HepG2 (cell line): ENCODE measurements around the gene PLEKHH1. TPM values are rescaled to one million over a fixed set of nuclear protein-coding genes. Genes with fewer than 3 reads are reported as not detected.

Experiments used
- ATAC-seq: fragments of 200-7000 bp; cut with Tn5 transposase; 3 replicates; pipeline ENCODE4 v1.9.1; 2020; ENCODE audit warnings: mild to moderate bottlenecking, moderate library complexity
- BruUV-seq: library from RNA; stranded (reverse); fragments of 400-500 nt; replicated peaks from 2 replicates; lab custom pipeline; 2021; lab: Mats Ljungman, UMichigan
- CTCF ChIA-PET: fragments of 300-600 bp; formaldehyde crosslinking; extraction: SDS; loops from one replicate; lab custom pipeline; 2021; ENCODE audit warnings: low total read pairs, inconsistent platforms, low intra/inter-chr PET ratio; lab: Yijun Ruan, JAX
- POLR2A ChIA-PET: fragments of 350-600 bp; sonication (Branson Sonifier 250); formaldehyde crosslinking; loops from one replicate; lab custom pipeline; 2020; ENCODE audit warnings: antibody characterized with exemption, inconsistent platforms; lab: Yijun Ruan, JAX
- DNase-seq: peaks from one replicate; pipeline ENCODE4 v3.0.0-alpha.2; 2015; ENCODE audit warnings: low spot score
- FAIRE-seq: peaks from 3 replicates; lab custom pipeline; 2011; peaks lifted over from hg19 to GRCh38; lab: Jason Lieb, UNC
- H2AFZ ChIP-seq: one replicate; pipeline ENCODE4 v1.6.1; 2011; ENCODE audit warnings: low read length, inconsistent platforms
- H3K27ac ChIP-seq: fragments of 300-600 bp; 3 replicates; pipeline ENCODE4 v1.8.0; 2011; ENCODE audit warnings: mixed run types, mild to moderate bottlenecking, mixed read lengths, low read length, inconsistent platforms; ENCODE audit not compliant: insufficient read depth; ENCODE audit errors: extremely low read length
- H3K27me3 ChIP-seq, 2 experiments: fragments of 200-600 bp in 1 of 2; 2 replicates in 1 of 2; 3 replicates in 1 of 2; pipeline versions ENCODE4 v1.6.0 to v1.8.0; 2011; ENCODE audit warnings: low read length in 2 of 2, mild to moderate bottlenecking in 2 of 2, moderate library complexity in 2 of 2, inconsistent platforms in 1 of 2; ENCODE audit not compliant: insufficient read depth in 2 of 2, control insufficient read depth in 1 of 2
- H3K36me3 ChIP-seq, 2 experiments: fragments of 200-600 bp in 1 of 2; replicated peaks in 1 of 2; 2 replicates in 1 of 2; 3 replicates in 1 of 2; pipeline versions ENCODE4 v1.5.1 to v1.8.0; 2011; ENCODE audit warnings: low read length in 2 of 2, inconsistent platforms in 1 of 2; ENCODE audit not compliant: insufficient read depth in 2 of 2, control insufficient read depth in 1 of 2
- H3K4me1 ChIP-seq: 2 replicates; pipeline ENCODE4 v1.5.1; 2012; ENCODE audit warnings: low read length, inconsistent platforms; ENCODE audit not compliant: insufficient read depth
- H3K4me2 ChIP-seq: 2 replicates; pipeline ENCODE4 v1.6.0; 2011; ENCODE audit warnings: low read depth, low read length, inconsistent platforms
- H3K4me3 ChIP-seq, 3 experiments: fragments of 200-600 bp in 1 of 3; sonication (generic), shearing (Covaris generic) in 1 of 3; replicated peaks in 1 of 3; 2 replicates each; pipeline ENCODE4 v1.5.1; 2011 to 2016; ENCODE audit warnings: low read length in 3 of 3, inconsistent platforms in 2 of 3, low read depth in 2 of 3, mild to moderate bottlenecking in 2 of 3, control low read depth in 1 of 3, mixed read lengths in 1 of 3; ENCODE audit not compliant: insufficient read depth in 1 of 3
- H3K79me2 ChIP-seq: one replicate; pipeline ENCODE4 v1.6.1; 2011; ENCODE audit warnings: low read length, inconsistent platforms; ENCODE audit not compliant: insufficient read depth
- H3K9ac ChIP-seq: 2 replicates; pipeline ENCODE4 v1.6.0; 2011; ENCODE audit warnings: mild to moderate bottlenecking, low read depth, low read length, inconsistent platforms; ENCODE audit not compliant: insufficient read depth
- H3K9me3 ChIP-seq: 2 replicates; pipeline ENCODE4 v1.5.1; 2012; ENCODE audit warnings: mild to moderate bottlenecking, low read length
- H4K20me1 ChIP-seq: 2 replicates; pipeline ENCODE4 v1.6.0; 2011; ENCODE audit warnings: inconsistent platforms, mild to moderate bottlenecking, low read length, moderate library complexity; ENCODE audit not compliant: insufficient read depth
- ATF2 ChIP-seq: sonication (generic); formaldehyde crosslinking; IDR thresholded peaks from 2 replicates; pipeline ENCODE4 v1.4.0; 2020; ENCODE audit warnings: missing genetic modification reagents
- FOXC1 ChIP-seq: sonication (generic); formaldehyde crosslinking; IDR thresholded peaks from 2 replicates; pipeline ENCODE4 v1.8.0; 2022; ENCODE audit warnings: mild to moderate bottlenecking, missing genetic modification reagents, borderline replicate concordance
- FOXP1 ChIP-seq, 2 experiments: fragments of 450-650 bp in 1 of 2; IDR thresholded peaks; 2 replicates each; pipeline ENCODE4 v1.6.1; 2017 to 2018; ENCODE audit warnings: antibody characterized with exemption in 1 of 2
- GABPB1 ChIP-seq: IDR thresholded peaks from 2 replicates; pipeline ENCODE4 v1.6.1; 2016; ENCODE audit warnings: mild to moderate bottlenecking, missing genetic modification reagents, moderate library complexity, missing compliant biosample characterization
- GZF1 ChIP-seq: sonication (generic); formaldehyde crosslinking; IDR thresholded peaks from 2 replicates; pipeline ENCODE4 v1.5.1; 2020; ENCODE audit warnings: mild to moderate bottlenecking, missing genetic modification reagents
- HDAC6 ChIP-seq: fragments of 200-600 bp; sonication (generic); IDR thresholded peaks from 2 replicates; pipeline ENCODE4 v1.7.0; 2017; ENCODE audit warnings: mild to moderate bottlenecking, antibody characterized with exemption, low read length, low read depth
- HIVEP1 ChIP-seq: sonication (generic); formaldehyde crosslinking; IDR thresholded peaks from 2 replicates; pipeline ENCODE4 v1.4.0; 2020; ENCODE audit warnings: mild to moderate bottlenecking, missing genetic modification reagents
- HNF1A ChIP-seq, 2 experiments: sonication (generic) in 1 of 2; formaldehyde crosslinking in 1 of 2; IDR thresholded peaks; 2 replicates each; pipeline versions ENCODE4 v1.4.0 to v1.6.1; 2016 to 2020; ENCODE audit warnings: borderline replicate concordance in 1 of 2, low read depth in 1 of 2, mild to moderate bottlenecking in 1 of 2, missing genetic modification reagents in 1 of 2
- MLX ChIP-seq: IDR thresholded peaks from 2 replicates; pipeline ENCODE4 v1.6.1; 2016
- SMAD1 ChIP-seq: sonication (generic); formaldehyde crosslinking; IDR thresholded peaks from 2 replicates; pipeline ENCODE4 v1.4.0; 2020; ENCODE audit warnings: missing genetic modification reagents, low read depth, mild to moderate bottlenecking, borderline replicate concordance
- ZBTB14 ChIP-seq: sonication (generic); formaldehyde crosslinking; IDR thresholded peaks from 2 replicates; pipeline ENCODE4 v1.4.0; 2020; ENCODE audit warnings: missing genetic modification reagents
- ZFP1 ChIP-seq: IDR thresholded peaks from 2 replicates; pipeline ENCODE4 v1.6.1; 2016
- ZNF34 ChIP-seq: sonication (generic); formaldehyde crosslinking; IDR thresholded peaks from 2 replicates; pipeline ENCODE4 v1.4.0; 2020; ENCODE audit warnings: mild to moderate bottlenecking, missing genetic modification reagents, borderline replicate concordance
- ZNF567 ChIP-seq: sonication (generic); formaldehyde crosslinking; IDR thresholded peaks from 2 replicates; pipeline ENCODE4 v1.8.1; 2023; ENCODE audit warnings: mild to moderate bottlenecking, missing genetic modification reagents, borderline replicate concordance
- ZNF569 ChIP-seq: sonication (generic); formaldehyde crosslinking; IDR thresholded peaks from 2 replicates; pipeline ENCODE4 v1.5.0; 2020; ENCODE audit warnings: mild to moderate bottlenecking, missing genetic modification reagents, moderate library complexity, borderline replicate concordance
- ZNF577 ChIP-seq: sonication (generic); formaldehyde crosslinking; IDR thresholded peaks from 2 replicates; pipeline ENCODE4 v1.4.0; 2020; ENCODE audit warnings: mild to moderate bottlenecking, low read depth, missing genetic modification reagents, borderline replicate concordance
- WGBS: methylation state at CpG from one replicate; pipeline ENCODE4 v1.1.6; 2017; ENCODE audit warnings: low lambda C conversion rate; 5-methylcytosine and 5-hydroxymethylcytosine counted together
- in situ Hi-C: cut with HindIII; loops from 2 replicates; pipeline ENCODE4 v1.10.0; 2017; ENCODE audit warnings: low pct_unique_long_range_greater_than_20kb; ENCODE audit not compliant: extremely low pct_ligation_motif_present
- intact Hi-C: fragments of 100-400 bp; cut with micrococcal nuclease; formaldehyde crosslinking; loops from one replicate; pipeline ENCODE4 v1.10.0; 2022; ENCODE audit not compliant: unreplicated experiment
- polyA plus RNA-seq, 8 experiments: library from polyadenylated mRNA; depleted of rRNA in 3 of 8; stranded (reverse) in 7 of 8; unstranded in 1 of 8; fragments of >200 nt; fragmentation: Illumina TruSeq in 4 of 8; extraction: Trizol in 4 of 8; gene quantifications; 2 replicates each; pipeline versions ENCODE4 v1.2.1 to v1.2.3, GENCODE V29; 2011 to 2016; ENCODE audit warnings: low read depth in 4 of 8, missing spikeins in 1 of 8, mixed read lengths in 1 of 8; ENCODE audit not compliant: insufficient read depth in 1 of 8
- total RNA-seq, 5 experiments: library from RNA; depleted of rRNA; stranded (reverse); fragments of >200 nt; fragmentation: Illumina TruSeq; extraction: Trizol; gene quantifications; 2 replicates each; pipeline ENCODE4 v1.2.3, GENCODE V29; 2016; ENCODE audit warnings: low read depth in 1 of 5

PLEKHH1 gene
- total and polyA plus RNA-seq, 2 of the 13 experiments (the other 11 are each of a cell fraction or from before 2014, with no cell fraction given): 8.6 to 15.8 TPM

GRCh38 chr14:67576216-67576955 is 43.3 kb downstream of the PLEKHH1 start:
- 76% methylated on average over 7 of the region's 7 CpGs for WGBS
- no TSS peak for BruUV-seq
- no peak for FAIRE-seq
- no peak overlapping the region for H2AFZ ChIP-seq
- H3K27me3 ChIP-seq: no peaks in the 10 kb centered on the region
- CTCF ChIA-PET: no interaction called here
- no peak overlapping the region for H3K27ac ChIP-seq
- intact Hi-C loops (no loop called here), in situ Hi-C loops (no loop called here)
- POLR2A ChIA-PET: no interaction called here
- peaks cover 14% of the 10 kb centered on the region for H3K4me1 ChIP-seq
- H3K9ac ChIP-seq: no peak overlapping the region
- H3K4me3 ChIP-seq: no peak overlapping the region
- ATAC-seq: no peak
- no peaks in the 10 kb centered on the region for H3K9me3 ChIP-seq
- no peaks in the 10 kb centered on the region for H4K20me1 ChIP-seq
- H3K36me3 ChIP-seq: peaks cover 0 to 3% of the 10 kb centered on the region in 2 experiments; a peak in 2 of 5 replicates
- H3K79me2 ChIP-seq: no peaks in the 10 kb centered on the region
- no peak overlapping the region for H3K4me2 ChIP-seq
- DNase-seq: no peak
- no peak for TF ChIP-seq HDAC6
- TF ChIP-seq MLX (CRISPR knock-in tag): no peak
- TF ChIP-seq FOXC1 (CRISPR knock-in tag): no peak
- no peak for TF ChIP-seq ZNF567
- TF ChIP-seq HIVEP1 (CRISPR knock-in tag): no peak
- no peak for TF ChIP-seq ZNF577 (CRISPR knock-in tag)
- TF ChIP-seq ZFP1: no peak
- no peak for TF ChIP-seq SMAD1
- TF ChIP-seq ZBTB14 (CRISPR knock-in tag): no peak
- no peak for TF ChIP-seq ATF2 (CRISPR knock-in tag)
- no peak for TF ChIP-seq GZF1 (CRISPR knock-in tag)
- TF ChIP-seq FOXP1 (IDR thresholded peaks at IDR 0.05): no peak
- no peak for TF ChIP-seq FOXP1 (CRISPR knock-in tag; IDR thresholded peaks at IDR 0.05)
- TF ChIP-seq GABPB1 (CRISPR knock-in tag): no peak
- no peak for TF ChIP-seq HNF1A (IDR thresholded peaks at IDR 0.05; ENCODE audit: low read depth)
- TF ChIP-seq HNF1A (CRISPR knock-in tag; IDR thresholded peaks at IDR 0.05; ENCODE audit: borderline replicate concordance): no peak
- no peak for TF ChIP-seq ZNF34
- no peak for TF ChIP-seq ZNF569
